DMS153 (cell line): ENCODE results near the gene ENTR1.
"Not testable (repeated sequence)": the region's sequence is repeated elsewhere in the genome, so short reads cannot be mapped to it uniquely, and the experiment has no call there.

Experiments
- DNase-seq: peaks from one replicate; lab custom pipeline; 2025; lab: John Stamatoyannopoulos, UW

Gene ENTR1

DNA sequence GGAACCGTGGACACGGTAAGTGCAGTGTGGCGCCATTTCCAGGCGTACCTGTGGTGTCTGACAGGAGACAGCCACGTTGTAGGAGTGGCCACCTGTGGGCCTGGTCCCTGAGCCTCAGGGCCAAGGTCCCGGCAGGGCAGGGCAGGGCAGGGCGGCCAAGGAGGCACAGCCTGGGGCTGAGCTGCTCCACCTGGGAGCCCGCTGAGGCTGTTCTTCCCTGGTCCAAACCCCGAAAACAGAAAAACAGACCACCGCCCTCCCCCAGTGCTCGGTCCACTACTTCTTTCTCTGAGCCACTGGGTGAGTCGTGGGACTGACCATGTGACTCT, 8.6 kb upstream of the ENTR1 start:
- no peak for DNase-seq

DNA sequence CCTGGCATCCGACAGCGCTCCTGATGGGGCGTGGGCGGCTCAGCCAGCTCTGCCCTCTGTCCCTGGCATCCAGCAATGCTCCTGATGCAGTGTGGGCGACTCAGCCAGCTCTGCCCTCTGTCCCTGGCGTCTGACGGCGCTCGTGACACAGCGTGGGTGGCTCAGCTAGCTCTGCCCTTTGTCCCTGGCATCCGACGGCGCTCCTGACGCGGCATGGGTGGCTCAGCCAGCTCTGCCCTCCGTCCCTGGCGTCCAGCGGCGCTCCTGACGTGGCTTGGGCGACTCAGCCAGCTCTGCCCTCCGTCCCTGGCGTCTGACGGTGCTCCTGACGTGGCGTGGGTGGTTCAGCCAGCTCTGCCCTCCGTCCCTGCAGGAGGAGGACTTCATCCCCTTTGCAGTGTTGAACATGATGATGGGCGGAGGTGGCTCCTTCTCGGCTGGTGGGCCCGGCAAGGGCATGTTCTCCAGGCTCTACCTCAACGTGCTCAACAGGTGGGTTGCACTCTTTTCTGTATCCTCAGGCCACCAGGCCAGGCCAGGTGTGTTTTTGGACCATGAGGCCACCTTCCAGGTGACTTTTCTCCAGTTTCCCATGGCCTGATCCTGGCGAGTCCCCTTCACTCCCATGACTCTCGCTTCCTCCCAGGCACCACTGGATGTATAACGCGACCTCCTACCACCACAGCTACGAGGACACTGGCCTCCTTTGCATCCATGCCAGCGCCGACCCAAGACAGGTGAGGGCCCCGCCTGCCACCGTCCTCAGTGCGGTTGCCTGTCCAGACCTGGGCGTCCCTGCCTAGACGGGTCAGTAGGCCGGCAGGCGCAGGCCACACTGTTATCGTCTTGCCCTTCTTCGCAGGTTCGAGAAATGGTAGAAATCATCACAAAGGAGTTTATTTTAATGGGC, 8.0 kb upstream of the ENTR1 start:
- no peak for DNase-seq

DNA sequence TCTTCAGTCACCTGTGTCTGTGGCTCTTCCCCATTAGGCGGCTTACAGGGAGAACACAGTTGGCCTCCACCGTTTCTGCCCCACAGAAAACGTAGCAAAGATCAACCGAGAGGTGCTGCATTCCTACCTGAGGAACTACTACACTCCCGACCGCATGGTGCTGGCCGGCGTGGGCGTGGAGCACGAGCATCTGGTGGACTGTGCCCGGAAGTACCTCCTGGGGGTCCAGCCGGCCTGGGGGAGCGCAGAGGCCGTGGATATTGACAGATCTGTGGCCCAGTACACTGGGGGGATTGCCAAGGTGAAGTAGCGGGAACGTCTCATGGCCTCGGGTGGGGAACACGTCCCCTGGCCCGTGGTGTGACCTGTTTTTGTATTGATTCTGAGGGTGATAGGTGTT, 6.5 kb upstream of the ENTR1 start:
- DNase-seq, result no peak

DNA sequence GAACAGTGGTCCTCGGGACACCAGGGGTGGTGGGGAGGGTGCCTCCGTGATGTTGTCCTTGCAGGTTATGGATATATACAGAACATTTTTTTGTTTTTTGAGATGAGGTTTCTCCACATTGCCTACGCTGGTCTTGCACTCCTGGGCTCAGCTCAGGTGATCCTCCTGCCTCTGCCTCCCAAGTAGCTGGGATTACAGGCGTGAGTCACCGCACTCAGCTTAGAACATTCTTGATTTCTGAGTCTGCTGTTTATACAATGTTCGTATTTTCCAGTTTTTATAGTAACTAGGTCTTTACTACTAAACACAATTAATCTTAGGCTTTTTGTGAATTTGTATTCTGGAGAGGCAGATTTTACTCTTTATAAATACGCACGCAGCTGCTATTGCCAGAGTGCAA, 6.0 kb upstream of the ENTR1 start:
- no peak for DNase-seq

DNA sequence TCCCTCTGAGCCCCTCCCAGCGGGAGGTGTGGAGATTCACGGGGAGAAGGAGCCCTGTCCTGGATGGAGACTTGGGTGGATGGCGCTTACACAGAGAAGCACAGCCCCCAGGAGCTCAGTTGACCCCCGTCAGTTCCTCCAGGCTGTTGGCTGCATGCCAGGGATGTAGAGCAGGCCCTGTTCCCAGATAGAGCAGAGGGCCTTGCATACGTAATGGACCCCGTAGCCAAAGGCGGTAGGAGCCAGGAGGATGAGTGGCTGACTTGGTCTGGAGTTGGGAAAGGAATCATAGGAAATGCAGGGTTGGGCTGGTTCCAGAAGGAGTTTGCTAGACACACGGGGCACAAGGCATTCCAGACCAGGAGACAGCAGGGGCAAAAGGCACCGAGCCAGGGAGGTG, 2.5 kb upstream of the ENTR1 start:
- DNase-seq, result no peak

DNA sequence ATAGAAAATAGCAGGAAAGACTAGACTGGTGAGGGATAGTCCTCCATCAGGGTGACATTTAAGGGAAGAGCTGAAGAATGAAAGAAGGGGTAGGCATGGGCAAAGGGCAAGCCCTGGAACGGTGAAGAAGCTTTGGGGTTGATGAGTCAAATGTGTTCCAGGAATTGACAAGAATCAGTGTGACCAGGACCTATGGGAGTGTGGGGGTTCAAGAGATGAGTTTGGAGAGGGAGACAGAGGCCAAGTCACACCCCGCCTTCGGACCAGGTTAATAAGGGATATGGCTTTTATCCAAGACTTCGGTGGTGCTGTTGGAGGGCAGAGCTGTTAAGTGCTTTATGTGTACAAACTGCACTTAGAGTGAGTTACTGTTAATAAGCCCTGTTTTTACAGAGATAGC, 964 bp upstream of the ENTR1 start:
- DNase-seq, result no peak

DNA sequence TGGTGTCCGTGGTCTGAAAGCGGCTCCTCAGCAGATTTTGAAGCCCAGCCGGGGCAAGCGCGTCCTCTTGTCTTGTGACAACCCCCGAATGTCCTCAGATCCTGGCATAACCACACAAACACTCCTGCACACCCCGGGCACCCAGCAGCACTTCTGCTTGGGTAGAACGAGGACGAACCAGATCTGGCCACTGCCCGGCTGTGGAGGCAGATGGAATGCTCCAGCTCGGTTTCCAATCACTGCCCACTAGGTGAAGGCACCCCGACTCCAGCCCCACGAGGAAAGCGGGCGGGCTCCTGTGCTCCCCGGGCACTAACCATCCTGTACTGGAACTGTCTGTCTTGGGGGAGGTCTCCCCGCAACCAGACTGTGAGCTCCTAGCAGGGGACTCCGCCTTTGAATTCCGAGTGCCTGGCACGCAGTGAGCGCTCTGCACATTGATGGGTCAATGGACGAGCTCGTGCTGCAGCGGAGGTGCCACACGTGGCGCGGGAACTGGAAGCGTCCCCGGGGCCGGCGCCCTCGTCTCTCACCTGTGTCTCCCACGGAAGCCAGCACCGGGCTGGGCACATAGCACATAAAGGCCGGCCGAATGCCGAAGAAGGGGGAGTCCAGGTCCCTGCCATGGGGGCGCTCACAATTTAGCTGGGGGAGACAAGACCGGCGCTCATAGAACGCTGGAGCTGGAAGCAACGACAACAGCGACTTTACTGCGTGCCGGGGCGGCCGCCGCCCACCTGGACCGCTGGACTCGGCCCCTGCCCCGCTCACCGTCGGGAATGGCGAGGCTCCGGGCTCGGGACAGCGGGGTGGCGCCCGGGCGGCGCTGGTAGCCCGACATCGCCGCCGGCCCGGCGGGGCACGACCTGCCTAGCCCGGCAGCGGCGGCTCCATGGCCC, 608 bp downstream of the ENTR1 start:
- DNase-seq, result no peak

DNA sequence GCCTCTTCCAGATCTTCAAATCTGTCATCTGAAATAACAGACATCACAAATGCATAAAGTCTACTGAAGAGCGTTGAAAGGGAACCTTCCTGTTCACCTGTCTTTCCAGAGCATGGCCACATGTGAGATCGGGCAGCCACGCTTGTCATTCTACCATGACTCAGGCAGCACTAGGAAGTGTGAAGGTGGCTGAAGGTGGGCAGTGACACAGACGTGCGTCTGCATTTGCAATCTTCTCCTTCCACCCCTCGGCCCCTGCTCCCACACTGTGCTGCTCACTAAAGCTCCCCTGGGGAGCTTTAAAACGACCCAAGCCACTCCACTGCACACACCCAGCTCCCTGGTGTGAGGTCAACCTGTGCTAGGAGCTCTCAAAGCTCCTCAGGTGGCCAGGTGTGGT, 2.5 kb downstream of the ENTR1 start:
- DNase-seq, result no peak

DNA sequence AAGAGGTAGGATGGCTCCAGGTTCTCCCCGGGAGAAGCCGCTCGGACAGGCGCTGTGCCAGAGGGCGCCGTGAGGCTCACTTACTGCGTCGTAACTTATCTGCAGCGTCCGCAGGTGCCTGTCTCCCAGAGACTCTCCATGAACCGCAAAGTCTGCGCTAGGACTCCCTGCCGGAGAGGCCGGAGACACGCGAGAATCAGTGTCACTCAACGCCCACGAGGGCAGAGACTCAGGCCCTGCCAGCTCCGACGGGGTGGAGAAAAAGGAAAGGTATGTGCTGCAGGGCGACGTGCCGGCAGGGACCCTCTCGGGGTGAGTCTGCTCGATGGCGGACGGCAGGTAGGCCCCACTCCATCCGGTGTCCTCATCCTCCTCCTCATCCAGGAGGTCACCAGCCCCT, 3.4 kb downstream of the ENTR1 start:
- DNase-seq, result not testable (repeated sequence)

DNA sequence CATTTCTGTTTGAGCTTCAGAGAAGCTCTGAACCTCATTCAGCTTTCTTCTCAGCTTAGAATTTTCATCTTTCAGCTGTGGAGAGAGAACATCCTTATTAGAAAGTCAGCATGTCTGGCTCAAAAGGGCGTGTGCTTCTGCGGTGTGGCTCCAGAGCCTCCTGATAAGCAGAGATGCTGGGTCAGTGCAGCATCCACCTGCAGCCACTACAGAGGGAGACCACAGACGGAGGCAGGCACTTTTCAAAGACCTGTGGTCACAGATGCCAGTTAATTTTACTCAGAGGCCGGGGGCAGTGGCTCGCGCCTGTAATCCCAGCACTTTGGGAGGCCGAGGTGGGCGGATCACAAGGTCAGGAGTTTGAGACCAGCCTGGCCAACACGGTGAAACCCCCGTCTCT, 4.5 kb downstream of the ENTR1 start:
- not testable (repeated sequence) for DNase-seq

DNA sequence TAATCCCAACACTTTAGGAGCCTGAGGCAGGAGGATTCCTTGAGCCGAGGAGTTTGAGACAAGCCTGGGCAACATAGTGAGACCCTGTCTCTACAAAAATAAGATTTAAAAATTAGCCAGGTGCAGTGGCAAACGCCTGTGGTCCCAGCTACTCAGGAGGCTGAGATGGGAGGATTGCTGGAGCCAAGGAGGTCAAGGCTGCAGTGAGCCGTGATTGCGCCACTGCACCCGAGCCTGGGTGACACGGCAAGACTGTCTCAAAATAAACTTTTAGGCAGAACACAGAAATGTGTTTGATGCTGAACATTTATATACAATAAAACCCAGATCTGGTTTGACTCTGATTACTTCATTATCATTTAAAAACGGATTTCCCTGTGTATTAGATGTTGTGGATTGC, 4.9 kb downstream of the ENTR1 start:
- no peak for DNase-seq

DNA sequence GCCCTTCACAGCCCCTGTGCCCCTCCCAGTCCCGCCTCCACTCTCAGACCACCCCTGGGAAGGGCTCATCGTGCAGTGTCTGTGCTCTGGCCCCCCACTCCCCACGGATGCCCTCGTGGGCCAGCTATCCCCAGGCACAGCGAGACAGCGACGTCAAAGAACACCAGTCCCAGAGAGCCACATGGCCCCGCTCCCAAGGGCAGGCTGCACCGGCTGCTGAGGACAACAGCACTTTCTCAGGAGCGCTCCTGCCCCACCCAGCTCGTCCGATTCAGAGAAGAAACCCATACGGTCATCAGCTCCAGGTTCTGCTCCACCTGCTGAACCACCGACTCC, 5.6 kb downstream of the ENTR1 start:
- no peak for DNase-seq

DNA sequence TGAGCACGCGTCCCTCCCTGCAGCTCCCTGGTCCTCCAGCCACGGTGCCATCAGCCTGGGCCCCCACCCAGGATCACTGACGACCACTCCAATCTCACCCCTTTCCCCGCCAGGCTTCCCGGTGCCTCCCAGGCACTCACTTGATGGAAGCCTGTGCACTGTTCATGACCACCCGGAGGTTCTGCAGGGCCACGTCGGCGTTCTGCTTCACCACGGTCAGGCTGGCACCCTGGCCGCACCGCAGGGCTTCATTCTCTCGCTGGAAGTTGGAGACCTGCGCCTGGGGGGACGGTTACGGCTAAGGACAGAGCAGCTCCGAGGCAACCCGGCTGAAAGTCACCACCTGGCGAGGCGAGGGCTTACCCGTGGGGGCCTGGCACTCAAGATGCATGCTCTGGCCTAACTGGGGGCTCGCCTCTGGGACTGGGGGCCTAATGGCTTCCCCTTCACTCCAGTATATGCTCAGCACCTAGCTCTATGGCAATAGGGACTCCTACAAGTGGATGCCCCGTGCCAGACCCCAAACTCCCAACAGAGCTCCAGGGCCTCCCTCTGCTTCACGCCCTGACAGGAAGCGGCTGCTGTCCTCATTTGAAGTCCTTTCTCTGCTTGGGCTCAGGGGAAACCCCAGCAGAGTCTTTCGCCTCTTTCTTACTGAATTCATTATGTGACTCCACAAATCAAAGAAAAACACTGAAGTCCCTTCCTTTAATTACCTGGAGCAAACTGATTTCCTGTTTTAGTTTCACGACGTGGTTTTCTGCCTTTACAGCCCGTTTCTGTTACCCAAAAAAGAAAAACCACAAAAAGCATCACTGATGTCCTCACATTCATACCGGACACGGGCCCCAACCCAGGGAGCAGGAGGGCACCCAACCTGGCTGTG, 6.3 kb downstream of the ENTR1 start:
- no peak for DNase-seq

DNA sequence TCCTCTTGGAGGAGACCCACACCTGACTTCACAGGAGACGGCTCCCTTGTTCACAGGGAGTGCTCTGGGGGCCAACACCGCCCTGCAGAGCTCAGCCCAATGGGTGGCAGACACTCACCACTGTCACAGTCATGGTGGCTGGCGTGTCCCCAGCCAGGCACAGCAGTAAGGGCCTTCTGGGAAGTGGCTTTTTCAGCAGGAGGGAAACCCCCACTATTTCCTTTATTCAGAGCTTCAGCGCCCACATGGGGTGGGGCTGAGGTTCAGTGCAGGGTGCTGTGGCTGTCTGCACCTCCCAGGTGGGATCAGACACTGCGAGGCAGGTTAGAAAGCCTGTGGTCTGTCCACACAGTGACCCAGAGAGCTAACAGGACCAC, 6.9 kb downstream of the ENTR1 start:
- DNase-seq, result no peak

DNA sequence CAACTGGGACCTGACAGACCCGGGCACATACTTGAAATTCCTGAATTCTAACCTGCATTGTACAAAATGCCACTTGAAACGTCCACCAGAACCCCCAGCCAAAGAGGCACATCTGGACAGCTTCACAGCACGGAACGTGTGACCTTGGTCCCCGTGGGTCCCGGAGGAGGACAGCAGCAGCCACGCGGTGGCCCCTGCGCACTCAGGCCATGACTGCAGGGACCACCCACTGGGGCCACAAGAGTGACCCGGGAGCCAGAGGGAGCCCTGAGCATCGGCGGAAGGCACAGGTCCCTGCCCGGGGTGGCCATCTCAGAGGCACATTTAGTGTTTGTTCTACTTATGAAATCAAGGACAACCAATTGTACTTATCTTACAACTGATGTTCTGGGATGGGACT, 8.3 kb downstream of the ENTR1 start:
- no peak for DNase-seq

DNA sequence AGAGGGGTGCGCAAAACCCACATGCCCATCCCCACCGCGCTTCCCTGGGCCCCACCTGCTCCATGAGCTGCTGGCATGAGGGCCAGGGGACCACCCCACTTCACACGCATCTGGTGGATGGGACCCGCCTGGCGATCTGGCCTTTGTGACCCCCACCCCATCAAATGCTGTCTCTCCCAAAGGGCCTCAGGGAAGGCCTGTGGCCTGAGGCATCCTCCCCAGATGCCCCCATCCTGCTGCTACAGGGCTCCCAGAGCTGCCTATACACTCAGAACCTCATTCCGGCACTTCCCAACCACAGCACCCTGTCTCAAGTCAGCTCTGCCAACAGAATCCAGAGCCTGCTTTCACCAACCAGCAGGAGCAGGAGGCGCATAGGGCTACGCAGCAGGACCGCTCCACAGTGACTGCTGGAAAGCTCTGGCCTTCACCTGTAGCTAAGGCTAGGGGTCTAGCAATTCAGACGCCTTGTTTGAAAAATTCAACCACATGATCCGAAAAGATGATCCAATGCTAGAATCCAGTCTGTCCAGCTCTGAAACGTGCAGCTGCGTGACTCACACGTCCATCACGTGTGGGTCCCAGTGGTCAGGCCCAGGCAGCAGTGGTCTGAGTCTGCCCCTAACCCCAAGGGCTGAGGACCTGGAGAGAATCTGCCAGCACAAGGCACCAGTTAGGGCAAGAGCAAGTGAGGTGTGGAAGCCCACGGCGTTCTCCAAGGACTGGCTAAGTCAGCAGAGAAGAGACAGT, 9.1 kb downstream of the ENTR1 start:
- DNase-seq, result no peak

DNA sequence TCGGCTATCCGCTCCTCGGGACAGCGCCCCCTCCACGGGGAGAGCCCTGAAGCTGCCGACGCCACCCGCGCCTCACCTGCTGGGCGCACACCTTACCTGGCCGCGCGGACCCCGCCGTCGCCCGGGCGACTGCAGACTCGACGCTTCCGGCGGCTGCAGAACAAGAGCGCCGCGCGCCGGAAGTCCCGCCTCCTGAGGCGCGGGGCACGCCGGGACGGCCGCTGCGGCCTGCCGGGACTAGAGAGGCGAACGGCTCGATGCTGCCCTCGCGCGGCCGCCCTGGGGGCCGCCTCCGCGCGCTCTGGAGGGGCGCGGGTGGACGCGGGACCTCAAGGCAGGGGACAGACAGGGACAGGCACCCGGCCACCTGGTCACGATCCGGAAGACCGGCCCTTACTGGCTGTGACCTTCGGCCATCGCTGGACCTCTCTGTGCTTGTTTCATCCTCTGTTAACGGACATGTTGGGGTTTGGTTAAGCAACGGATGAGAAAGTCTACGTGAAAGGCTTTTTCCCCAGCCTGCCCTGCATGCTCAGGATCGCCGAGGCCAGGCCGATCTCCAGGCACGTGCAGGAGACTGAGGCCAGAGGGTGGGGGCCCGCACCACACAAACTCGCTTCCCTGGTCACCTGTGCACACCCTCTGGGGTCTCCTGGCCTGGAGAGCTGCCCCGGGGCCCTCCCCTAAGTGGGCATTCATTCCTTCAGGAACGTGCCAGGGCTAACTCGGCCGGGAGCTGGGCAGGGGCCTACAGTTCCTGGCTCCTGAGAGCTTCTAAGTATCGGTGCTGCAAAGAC, 10.2 kb downstream of the ENTR1 start, which contains the start of gene SNAPC4:
SNAPC4 (minus strand) TSS at position 133 of the 797 bp plus-strand sequence. CDS start 1,742 bp downstream, outside the sequence.
- peak; percentile 78 for DNase-seq

DNA sequence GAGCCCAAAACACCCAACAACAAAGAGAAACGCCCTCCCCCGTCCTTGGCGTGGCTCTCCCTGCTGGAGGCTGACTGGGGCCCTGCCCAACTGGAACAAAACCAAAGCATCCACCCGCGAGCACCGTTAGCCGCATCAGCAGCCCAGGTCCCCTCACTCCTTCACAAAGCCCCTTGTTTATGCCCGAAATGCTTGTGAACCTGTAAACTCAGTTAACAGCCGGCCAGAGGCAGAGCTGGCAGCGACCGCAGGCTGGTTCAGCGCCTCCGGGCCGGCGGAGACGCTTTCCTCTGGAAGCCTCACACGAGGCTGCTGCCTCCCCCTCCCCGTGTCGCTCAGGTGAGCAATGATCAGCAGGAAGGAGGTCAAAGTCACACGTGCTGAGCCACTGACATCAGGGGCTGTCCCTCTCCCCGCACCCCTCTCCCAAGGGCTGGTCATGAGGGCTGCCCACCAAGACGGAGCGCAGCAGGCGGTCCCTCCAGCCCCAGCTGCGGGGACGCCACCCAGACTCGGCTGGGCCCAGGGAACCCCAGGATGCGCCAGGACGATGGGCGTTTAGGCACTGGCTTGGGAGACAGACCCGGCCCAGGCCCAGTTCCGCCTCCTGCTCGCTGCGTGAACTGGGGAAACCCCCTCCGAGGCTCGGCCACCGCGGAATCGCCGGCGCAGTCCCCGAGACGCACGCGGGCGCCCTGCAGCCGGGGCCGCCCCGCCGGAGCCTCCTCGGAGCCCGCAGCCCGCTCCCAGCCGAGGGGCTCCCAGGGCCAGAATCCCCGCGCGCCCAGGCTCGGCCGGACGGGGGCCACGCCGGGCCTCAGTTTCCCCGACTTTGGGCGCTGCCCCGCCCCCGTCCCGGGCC, 11.0 kb downstream of the ENTR1 start:
- DNase-seq, result no peak

DNA sequence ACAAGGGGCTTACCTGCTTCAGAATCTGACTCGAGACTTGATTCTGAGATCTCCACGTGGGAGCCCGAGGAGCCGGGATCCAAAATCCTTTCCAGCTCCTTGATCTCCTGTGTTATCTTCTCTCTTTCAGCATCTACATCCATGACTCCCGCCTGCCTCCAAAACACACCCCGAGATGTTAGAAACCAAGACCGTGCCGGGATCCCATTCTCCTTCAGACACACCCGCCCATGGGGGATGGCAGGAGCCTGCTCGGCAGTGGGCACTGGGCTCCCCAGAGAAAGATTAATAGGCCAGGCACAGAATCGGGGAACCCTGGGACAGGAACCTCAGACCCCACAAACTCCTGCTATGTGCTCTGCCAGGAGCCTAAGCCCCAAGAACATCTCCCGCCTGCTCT, 12.1 kb downstream of the ENTR1 start:
- no peak for DNase-seq

DNA sequence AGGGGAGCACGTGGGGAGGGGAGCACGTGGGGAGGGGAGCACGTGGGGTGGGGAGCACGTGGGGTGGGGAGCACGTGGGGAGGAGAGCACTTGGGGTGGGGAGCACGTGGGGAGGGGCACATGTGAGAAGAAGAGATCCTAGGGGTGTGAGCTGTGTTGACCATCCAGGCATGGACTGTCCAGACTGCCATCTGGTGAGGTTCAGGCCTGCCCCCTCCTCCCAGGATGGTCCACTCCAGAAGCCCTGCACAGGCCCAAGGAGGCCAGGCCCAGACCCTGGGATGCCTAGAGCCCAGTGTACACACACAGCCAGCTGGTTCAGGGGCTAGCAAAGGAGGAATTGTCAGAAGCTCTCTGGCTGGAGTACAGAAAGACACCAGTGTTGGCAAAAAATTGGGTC, 12.8 kb downstream of the ENTR1 start:
- no peak for DNase-seq
